ENCODE measurements around the gene LRRC8D. TPM values are rescaled to one million over a fixed set of nuclear protein-coding genes. Genes with fewer than 3 reads are reported as not detected.
A peak's percentile ranks its signal among the peaks of the same experiment; 100 is the strongest.

Gene LRRC8D
- polyA plus RNA-seq, 4 donors, result 13.0 to 36.7 (median 20.2) TPM

DNA sequence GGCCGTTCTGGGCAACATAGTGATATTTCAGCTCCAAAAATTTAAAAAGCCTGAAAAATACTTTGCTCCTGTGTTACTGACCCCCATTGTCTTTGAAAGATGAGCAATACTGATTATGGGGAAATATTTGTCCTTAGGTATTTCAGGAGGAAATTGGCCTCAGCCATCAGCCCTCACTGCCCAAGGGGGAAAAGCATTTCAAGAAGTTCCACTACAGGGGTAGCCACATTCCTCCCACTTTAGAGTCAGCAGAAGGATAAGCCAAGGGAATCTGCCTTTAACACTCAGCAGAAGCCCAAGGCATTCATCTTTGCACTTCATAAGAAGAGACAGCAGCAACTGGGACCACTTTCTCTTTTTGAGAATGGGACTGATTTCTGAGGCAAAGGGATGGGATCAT is 133.6 kb downstream of the LRRC8D start:
- DNase-seq, result no peak
- Histone ChIP-seq H3K9me3 (ENCODE audit: control insufficient read depth in 2 of 2, insufficient read depth in 1 of 2, low read depth in 1 of 2, low read length in 1 of 2) (peaks cover 0 to 3% of the 10 kb centered on the region in 2 donors), H3K4me3 (ENCODE audit: low read depth in 1 of 3, low read length in 3 of 3) (no peak overlapping the region), H3K27ac (ENCODE audit: low read depth in 1 of 3, low read length in 2 of 3) (peak overlapping the region in 1 of 3 donors; percentile 15), H3K4me1 (ENCODE audit: control insufficient read depth in 3 of 3, insufficient read depth in 2 of 3, low read depth in 1 of 3, low read length in 2 of 3) (peaks cover 0 to 33% (median 0%) of the 10 kb centered on the region in 3 donors), H3K27me3 (ENCODE audit: control insufficient read depth in 3 of 3, insufficient read depth in 3 of 3, low read length in 3 of 3) (no peaks in the 10 kb centered on the region), H3K36me3 (ENCODE audit: control insufficient read depth in 3 of 3, insufficient read depth in 2 of 3, low read depth in 1 of 3, low read length in 3 of 3) (no peaks in the 10 kb centered on the region)
- no peak for FAIRE-seq
- 95 to 97% (median 96%) methylated on average over 1 of the region's 1 CpG for WGBS, 3 donors

DNA sequence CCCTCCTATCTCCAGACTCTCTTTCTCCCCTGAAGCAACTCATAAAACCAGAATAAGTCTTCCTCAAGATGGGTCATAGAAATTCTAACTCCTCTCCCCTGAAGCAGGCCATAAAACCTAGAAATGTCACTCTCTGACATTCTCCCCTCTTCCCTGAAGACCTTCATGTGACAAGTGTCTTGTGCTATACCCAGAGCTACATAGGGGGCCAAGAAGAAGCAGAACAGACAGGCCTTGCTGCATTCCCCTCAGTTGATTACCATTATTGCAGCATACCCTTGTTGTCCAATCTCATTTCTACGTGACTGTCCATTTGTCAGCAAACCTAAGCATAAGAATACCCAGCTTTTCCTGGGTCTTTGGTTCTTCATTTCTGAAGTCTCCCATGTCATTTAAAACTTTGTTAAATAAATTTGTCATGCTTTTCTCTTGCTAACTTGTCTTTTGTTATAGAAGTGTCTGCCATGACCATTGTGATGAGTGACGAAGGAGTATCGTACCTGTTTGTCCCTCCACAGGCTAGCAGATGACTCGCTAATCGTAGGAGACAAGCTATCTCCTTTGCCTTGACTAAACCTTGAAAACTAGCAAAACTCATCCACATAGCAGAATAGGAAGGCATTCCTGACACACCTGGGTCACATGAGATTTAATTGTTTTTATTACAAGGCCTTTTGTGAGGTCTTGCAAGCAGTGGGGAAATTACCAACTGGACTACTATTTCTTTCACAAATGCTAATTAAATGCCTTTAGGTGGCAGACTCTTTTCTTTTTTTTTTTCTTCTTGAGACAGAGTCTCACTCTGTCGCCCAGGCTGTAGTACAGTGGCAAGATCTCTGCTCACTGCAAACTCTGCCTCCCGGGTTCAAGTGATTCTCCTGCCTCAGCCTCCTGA is 134.7 kb downstream of the LRRC8D start:
- Histone ChIP-seq H3K4me3 (ENCODE audit: low read depth in 1 of 3, low read length in 3 of 3) (no peak overlapping the region), H3K36me3 (ENCODE audit: control insufficient read depth in 3 of 3, insufficient read depth in 2 of 3, low read depth in 1 of 3, low read length in 3 of 3) (no peaks in the 10 kb centered on the region), H3K27me3 (ENCODE audit: control insufficient read depth in 3 of 3, insufficient read depth in 3 of 3, low read length in 3 of 3) (no peaks in the 10 kb centered on the region), H3K4me1 (ENCODE audit: control insufficient read depth in 3 of 3, insufficient read depth in 2 of 3, low read depth in 1 of 3, low read length in 2 of 3) (peaks cover 0 to 26% (median 0%) of the 10 kb centered on the region in 3 donors), H3K27ac (ENCODE audit: low read depth in 1 of 3, low read length in 2 of 3) (peak overlapping the region in 1 of 3 donors; percentile 15), H3K9me3 (ENCODE audit: control insufficient read depth in 2 of 2, insufficient read depth in 1 of 2, low read depth in 1 of 2, low read length in 1 of 2) (peaks cover 0 to 3% of the 10 kb centered on the region in 2 donors)
- WGBS, 3 donors, result 96 to 97% (median 96%) methylated on average over 7 of the region's 7 CpGs
- DNase-seq (peak in 1 of 2 donors; percentile 36), FAIRE-seq (no peak)

DNA sequence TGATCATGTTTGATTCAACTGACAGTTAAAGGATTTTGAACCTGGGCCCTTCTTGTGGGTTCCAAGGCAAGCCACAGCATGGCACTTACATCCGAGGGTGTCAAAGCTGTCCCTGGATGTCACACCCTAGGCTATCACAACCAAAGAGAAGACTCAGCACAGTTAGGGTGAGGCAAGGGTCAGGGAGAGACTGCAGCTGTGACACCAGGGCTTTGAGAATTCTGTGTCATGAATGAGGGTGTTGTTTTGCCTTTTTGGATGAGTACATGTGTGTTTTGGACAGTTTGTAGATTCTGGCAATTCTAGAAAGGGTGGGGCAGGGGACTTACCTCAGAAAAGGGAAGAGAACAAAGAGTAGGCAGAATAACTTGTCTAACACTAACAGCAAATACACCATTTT is 136.3 kb downstream of the LRRC8D start:
- Histone ChIP-seq H3K27ac (ENCODE audit: low read depth in 1 of 3, low read length in 2 of 3) (no peak overlapping the region), H3K27me3 (ENCODE audit: control insufficient read depth in 3 of 3, insufficient read depth in 3 of 3, low read length in 3 of 3) (no peaks in the 10 kb centered on the region), H3K4me3 (ENCODE audit: low read depth in 1 of 3, low read length in 3 of 3) (no peak overlapping the region), H3K9me3 (ENCODE audit: control insufficient read depth in 2 of 2, insufficient read depth in 1 of 2, low read depth in 1 of 2, low read length in 1 of 2) (peaks cover 0 to 3% of the 10 kb centered on the region in 2 donors), H3K36me3 (ENCODE audit: control insufficient read depth in 3 of 3, insufficient read depth in 2 of 3, low read depth in 1 of 3, low read length in 3 of 3) (no peaks in the 10 kb centered on the region), H3K4me1 (ENCODE audit: control insufficient read depth in 3 of 3, insufficient read depth in 2 of 3, low read depth in 1 of 3, low read length in 2 of 3) (peaks cover 0 to 25% (median 0%) of the 10 kb centered on the region in 3 donors)
- DNase-seq (peak in 1 of 2 donors; percentile 13), FAIRE-seq (no peak)
- WGBS, 3 donors, result 12 to 31% (median 25%) methylated on average over 1 of the region's 1 CpG

DNA sequence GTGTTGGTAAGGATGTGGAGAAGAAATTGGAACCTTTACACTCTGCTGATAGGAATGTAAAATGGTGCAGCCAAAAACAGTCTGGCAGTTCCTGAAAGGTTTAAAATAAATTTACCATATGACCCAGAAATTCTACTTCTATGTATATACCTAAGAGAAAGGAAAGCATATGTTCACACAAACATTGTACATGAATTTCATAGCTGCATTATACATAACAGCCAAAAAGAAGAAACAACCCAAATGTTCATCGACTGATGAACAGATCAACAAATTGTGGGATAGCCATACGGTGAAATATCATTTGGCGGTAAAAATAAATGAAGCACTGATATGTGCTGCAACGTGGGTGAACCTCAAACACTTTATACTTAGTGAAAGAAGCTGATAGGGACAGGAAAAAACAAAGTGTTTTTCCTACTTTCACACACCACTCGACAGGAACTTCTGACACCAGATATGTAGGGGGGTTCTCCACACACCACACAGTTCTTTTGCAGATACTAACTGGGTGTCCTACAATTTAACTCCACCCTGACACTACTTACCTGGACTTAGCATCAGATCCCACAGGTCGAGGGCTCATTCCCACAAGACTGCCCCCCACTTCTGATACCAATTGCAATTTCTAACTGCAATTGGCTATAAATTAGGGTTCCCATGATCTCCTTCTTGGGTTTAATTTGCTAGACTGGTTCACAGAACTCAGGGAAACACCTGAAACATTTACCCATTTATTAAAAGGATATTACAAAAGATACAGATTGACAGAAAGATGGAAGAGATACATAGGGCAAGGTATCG is 138.2 kb downstream of the LRRC8D start:
- H3K4me1 ChIP-seq (ENCODE audit: control insufficient read depth in 3 of 3, insufficient read depth in 2 of 3, low read depth in 1 of 3, low read length in 2 of 3), result peaks cover 0 to 14% (median 0%) of the 10 kb centered on the region in 3 donors

DNA sequence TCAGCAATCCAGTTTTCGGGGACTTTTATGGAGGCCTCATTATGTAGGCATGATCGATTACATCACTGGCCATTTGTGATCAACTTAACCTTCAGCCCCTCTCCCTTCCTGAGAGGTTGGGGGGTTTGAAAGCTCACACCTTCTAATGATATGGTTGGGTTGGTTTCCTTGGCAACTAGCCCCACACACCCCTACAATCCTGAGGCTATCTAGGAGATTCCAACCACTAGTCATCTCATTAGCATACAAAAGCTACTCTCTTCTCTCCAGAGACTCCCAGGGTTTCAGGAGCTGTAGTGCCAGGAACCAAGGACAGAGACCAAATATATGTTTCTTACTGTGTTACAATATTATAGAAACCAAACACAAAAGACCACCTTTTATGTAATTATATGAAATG is 138.9 kb downstream of the LRRC8D start:
- H3K27ac ChIP-seq (ENCODE audit: low read depth in 1 of 3, low read length in 2 of 3), result no peak overlapping the region
- DNase-seq (no peak), FAIRE-seq (no peak)
- 92 to 95% (median 95%) methylated on average over 2 of the region's 2 CpGs for WGBS, 3 donors
- no peak overlapping the region for H3K4me3 ChIP-seq (ENCODE audit: low read depth in 1 of 3, low read length in 3 of 3)
- H3K27me3 ChIP-seq (ENCODE audit: control insufficient read depth in 3 of 3, insufficient read depth in 3 of 3, low read length in 3 of 3), result no peaks in the 10 kb centered on the region
- no peaks in the 10 kb centered on the region for H3K36me3 ChIP-seq (ENCODE audit: control insufficient read depth in 3 of 3, insufficient read depth in 2 of 3, low read depth in 1 of 3, low read length in 3 of 3)
- peaks cover 0 to 14% (median 0%) of the 10 kb centered on the region in 3 donors for H3K4me1 ChIP-seq (ENCODE audit: control insufficient read depth in 3 of 3, insufficient read depth in 2 of 3, low read depth in 1 of 3, low read length in 2 of 3)
- no peaks in the 10 kb centered on the region for H3K9me3 ChIP-seq (ENCODE audit: control insufficient read depth in 2 of 2, insufficient read depth in 1 of 2, low read depth in 1 of 2, low read length in 1 of 2)

More for the DNA sequence above, 138.2 kb downstream of the LRRC8D start:
- H3K27ac ChIP-seq (ENCODE audit: low read depth in 1 of 3, low read length in 2 of 3), result no peak overlapping the region
- FAIRE-seq (no peak), DNase-seq (no peak)
- H3K27me3 ChIP-seq (ENCODE audit: control insufficient read depth in 3 of 3, insufficient read depth in 3 of 3, low read length in 3 of 3), result no peaks in the 10 kb centered on the region
- WGBS, 3 donors, result 84 to 85% (median 84%) methylated on average over 7 of the region's 7 CpGs
- H3K9me3 ChIP-seq (ENCODE audit: control insufficient read depth in 2 of 2, insufficient read depth in 1 of 2, low read depth in 1 of 2, low read length in 1 of 2), result peaks cover 0 to under 1% of the 10 kb centered on the region in 2 donors
- H3K4me3 ChIP-seq (ENCODE audit: low read depth in 1 of 3, low read length in 3 of 3), result no peak overlapping the region
- no peaks in the 10 kb centered on the region for H3K36me3 ChIP-seq (ENCODE audit: control insufficient read depth in 3 of 3, insufficient read depth in 2 of 3, low read depth in 1 of 3, low read length in 3 of 3)

DNA sequence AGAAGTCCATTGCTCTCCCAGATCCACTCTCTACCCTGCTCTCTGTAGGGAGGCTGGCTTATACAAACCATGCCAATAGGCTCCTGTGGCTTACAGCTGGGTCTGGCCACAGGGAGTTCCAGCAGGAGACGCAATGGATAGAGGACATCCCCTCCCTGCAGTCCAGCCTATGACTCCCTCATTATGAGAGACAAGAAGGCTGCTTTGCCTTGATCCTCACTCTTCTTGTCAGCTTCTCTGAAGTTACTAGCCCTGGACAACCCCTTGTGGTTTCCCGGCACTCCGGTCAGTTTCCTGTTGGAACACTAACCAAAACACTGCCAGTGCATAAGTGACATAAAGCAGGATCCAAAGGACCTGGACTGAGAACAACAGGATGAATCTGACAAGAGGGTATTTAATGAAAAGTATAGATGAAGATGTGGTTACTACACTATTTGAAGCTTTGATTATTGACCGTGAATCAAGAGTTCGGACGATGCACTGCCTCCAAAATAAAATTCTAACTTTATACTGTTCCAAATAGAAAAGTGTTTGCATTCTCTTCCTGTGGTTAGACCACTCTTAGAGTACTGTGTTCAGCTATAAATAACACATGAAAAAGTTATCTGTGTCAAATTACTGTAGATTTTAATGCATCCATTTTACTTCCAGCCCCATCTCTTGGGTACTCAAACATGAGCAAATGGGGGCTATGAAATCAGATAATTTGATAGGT is 141.4 kb downstream of the LRRC8D start:
- WGBS, 3 donors, result 48 to 86% (median 67%) methylated on average over 6 of the region's 6 CpGs
- H3K9me3 ChIP-seq (ENCODE audit: control insufficient read depth in 2 of 2, insufficient read depth in 1 of 2, low read depth in 1 of 2, low read length in 1 of 2), result no peaks in the 10 kb centered on the region
- H3K27ac ChIP-seq (ENCODE audit: low read depth in 1 of 3, low read length in 2 of 3), result no peak overlapping the region
- no peaks in the 10 kb centered on the region for H3K27me3 ChIP-seq (ENCODE audit: control insufficient read depth in 3 of 3, insufficient read depth in 3 of 3, low read length in 3 of 3)
- peaks cover 0 to under 1% (median 0%) of the 10 kb centered on the region in 3 donors for H3K4me1 ChIP-seq (ENCODE audit: control insufficient read depth in 3 of 3, insufficient read depth in 2 of 3, low read depth in 1 of 3, low read length in 2 of 3)
- no peaks in the 10 kb centered on the region for H3K36me3 ChIP-seq (ENCODE audit: control insufficient read depth in 3 of 3, insufficient read depth in 2 of 3, low read depth in 1 of 3, low read length in 3 of 3)
- H3K4me3 ChIP-seq (ENCODE audit: low read depth in 1 of 3, low read length in 3 of 3), result no peak overlapping the region
- no peak for FAIRE-seq
- DNase-seq, result no peak

DNA sequence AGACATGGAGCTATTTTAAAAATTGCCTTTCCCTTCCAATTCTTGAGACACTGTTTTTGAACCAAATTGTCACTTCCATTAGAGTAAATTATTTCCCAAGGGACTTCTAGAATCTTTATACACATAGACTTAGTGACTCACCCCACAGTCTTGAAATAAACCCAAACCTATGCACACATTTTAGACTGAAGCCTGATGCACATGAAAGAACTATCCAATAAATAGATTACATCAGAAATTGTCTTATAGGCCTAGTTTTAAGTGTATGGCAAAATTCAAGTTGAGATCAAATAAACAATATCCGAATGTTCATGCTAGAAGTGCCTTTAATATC is 141.9 kb downstream of the LRRC8D start:
- FAIRE-seq, result no peak
- Histone ChIP-seq H3K4me3 (ENCODE audit: low read depth in 1 of 3, low read length in 3 of 3) (no peak overlapping the region), H3K4me1 (ENCODE audit: control insufficient read depth in 3 of 3, insufficient read depth in 2 of 3, low read depth in 1 of 3, low read length in 2 of 3) (no peaks in the 10 kb centered on the region), H3K36me3 (ENCODE audit: control insufficient read depth in 3 of 3, insufficient read depth in 2 of 3, low read depth in 1 of 3, low read length in 3 of 3) (no peaks in the 10 kb centered on the region), H3K9me3 (ENCODE audit: control insufficient read depth in 2 of 2, insufficient read depth in 1 of 2, low read depth in 1 of 2, low read length in 1 of 2) (no peaks in the 10 kb centered on the region), H3K27me3 (ENCODE audit: control insufficient read depth in 3 of 3, insufficient read depth in 3 of 3, low read length in 3 of 3) (no peaks in the 10 kb centered on the region), H3K27ac (ENCODE audit: low read depth in 1 of 3, low read length in 2 of 3) (no peak overlapping the region)
- DNase-seq, result no peak
- 85 to 94% (median 90%) methylated on average over 1 of the region's 1 CpG for WGBS, 3 donors

DNA sequence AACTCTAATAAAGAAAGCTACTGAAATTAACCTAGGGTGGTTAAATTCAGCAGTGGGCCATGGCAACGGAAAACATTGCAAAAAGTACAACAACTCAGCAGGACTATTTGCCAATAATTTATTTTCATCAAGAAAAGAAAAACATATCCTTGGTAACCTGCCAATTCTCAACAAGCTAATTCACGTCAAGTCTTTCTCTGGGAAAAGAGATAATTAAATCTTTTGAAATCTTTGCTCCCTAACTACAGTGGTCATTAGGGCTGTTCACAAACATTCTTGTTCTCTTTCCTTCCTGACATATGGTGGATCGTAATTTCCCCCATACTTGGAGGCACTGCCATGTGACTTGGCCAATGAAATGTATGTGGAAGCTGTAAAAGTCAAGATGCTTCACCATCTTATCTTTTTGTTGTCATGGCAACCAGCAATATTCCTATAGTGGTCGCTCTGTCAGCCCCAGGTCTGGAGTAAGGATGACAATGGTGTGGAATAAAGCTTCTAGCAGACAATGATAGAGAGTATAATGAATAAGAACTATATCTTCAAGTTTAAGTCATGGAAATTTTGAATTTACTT is 144.4 kb downstream of the LRRC8D start:
- Histone ChIP-seq H3K27me3 (ENCODE audit: control insufficient read depth in 3 of 3, insufficient read depth in 3 of 3, low read length in 3 of 3) (no peaks in the 10 kb centered on the region), H3K4me3 (ENCODE audit: low read depth in 1 of 3, low read length in 3 of 3) (no peak overlapping the region), H3K27ac (ENCODE audit: low read depth in 1 of 3, low read length in 2 of 3) (no peak overlapping the region), H3K9me3 (ENCODE audit: control insufficient read depth in 2 of 2, insufficient read depth in 1 of 2, low read depth in 1 of 2, low read length in 1 of 2) (no peaks in the 10 kb centered on the region), H3K4me1 (ENCODE audit: control insufficient read depth in 3 of 3, insufficient read depth in 2 of 3, low read depth in 1 of 3, low read length in 2 of 3) (no peaks in the 10 kb centered on the region), H3K36me3 (ENCODE audit: control insufficient read depth in 3 of 3, insufficient read depth in 2 of 3, low read depth in 1 of 3, low read length in 3 of 3) (no peaks in the 10 kb centered on the region)
- no peak for FAIRE-seq
- 56 to 67% (median 66%) methylated on average over 4 of the region's 4 CpGs for WGBS, 3 donors
- no peak for DNase-seq
